GM12875 (cell line): Measurements from ENCODE around the gene ATXN3L.

Experiments used
- H3K4me3 ChIP-seq: one replicate; pipeline ENCODE4 v1.5.1; 2011; ENCODE audit warnings: low read depth, low read length, control low read depth
- TF ChIP-seq, protein P1 (sequence below): IDR thresholded peaks from 2 replicates; pipeline ENCODE4 v1.5.1; 2011; ENCODE audit warnings: low read depth, mild to moderate bottlenecking, control low read depth, inconsistent platforms, low read length, moderate library complexity, borderline replicate concordance; ENCODE audit not compliant: insufficient read depth

ATXN3L gene

DNA sequence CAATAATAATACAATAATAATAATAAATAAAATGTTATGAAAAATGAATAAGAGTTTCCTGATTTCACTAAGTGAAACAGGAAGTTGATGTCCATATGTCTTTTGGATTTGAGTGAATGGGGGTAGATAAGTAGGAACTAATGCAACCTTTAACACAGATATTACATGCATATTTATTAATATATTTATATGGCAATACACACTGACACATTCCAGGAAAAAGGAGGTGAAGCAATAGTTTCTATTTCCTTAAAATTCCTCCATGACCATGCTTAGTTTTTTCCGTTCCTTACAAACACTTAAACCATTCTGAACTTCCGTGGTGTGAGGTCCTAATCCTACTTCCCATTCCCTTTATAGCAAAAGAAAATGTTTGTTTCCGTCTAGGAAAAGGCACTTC, 48.3 kb downstream of the ATXN3L start:
- TF ChIP-seq, protein P1, sequence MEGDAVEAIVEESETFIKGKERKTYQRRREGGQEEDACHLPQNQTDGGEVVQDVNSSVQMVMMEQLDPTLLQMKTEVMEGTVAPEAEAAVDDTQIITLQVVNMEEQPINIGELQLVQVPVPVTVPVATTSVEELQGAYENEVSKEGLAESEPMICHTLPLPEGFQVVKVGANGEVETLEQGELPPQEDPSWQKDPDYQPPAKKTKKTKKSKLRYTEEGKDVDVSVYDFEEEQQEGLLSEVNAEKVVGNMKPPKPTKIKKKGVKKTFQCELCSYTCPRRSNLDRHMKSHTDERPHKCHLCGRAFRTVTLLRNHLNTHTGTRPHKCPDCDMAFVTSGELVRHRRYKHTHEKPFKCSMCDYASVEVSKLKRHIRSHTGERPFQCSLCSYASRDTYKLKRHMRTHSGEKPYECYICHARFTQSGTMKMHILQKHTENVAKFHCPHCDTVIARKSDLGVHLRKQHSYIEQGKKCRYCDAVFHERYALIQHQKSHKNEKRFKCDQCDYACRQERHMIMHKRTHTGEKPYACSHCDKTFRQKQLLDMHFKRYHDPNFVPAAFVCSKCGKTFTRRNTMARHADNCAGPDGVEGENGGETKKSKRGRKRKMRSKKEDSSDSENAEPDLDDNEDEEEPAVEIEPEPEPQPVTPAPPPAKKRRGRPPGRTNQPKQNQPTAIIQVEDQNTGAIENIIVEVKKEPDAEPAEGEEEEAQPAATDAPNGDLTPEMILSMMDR, result no peak
- no peak overlapping the region for H3K4me3 ChIP-seq

DNA sequence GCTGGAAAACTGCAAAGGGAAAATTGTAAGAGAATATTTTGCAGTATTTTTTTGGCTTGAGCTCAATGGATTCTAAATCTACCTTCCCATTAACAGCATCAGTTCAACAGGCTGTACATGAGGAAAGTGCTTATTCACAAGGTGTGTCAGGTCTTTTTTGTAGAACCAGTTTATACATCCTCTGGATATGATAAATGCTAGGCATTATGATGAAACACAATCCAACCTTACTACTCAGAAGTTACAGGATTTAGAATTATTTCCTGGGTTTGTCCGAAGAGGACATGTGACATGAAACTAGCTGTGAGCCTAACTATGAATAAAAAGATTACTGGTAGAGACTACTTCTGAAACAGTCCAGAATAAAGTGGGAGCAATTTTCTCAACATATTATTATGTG, 49.5 kb downstream of the ATXN3L start:
- TF ChIP-seq, protein P1, result no peak

DNA sequence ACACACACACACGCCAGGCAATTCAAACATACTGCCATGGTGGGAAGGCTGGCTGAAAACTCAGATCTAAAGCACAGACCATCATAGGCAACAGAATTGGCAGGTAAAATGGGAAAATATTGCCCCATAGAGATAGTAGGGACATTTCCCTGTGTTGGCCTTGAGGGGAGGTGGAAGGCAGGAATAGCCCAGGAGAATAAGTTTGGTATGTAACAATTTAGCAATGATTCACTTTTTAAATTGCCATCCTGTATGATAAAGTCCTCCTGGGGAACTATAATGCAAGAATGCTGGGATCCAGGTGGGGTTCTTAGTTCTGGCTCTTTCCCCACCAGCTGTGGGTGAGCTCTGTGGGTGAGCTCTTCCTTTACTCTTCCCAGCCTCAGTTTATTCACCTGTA, 51.0 kb downstream of the ATXN3L start:
- H3K4me3 ChIP-seq, result no peak overlapping the region

More for the DNA sequence above, 49.5 kb downstream of the ATXN3L start:
- no peak overlapping the region for H3K4me3 ChIP-seq

More for the DNA sequence above, 51.0 kb downstream of the ATXN3L start:
- TF ChIP-seq, protein P1, result no peak
